T-cell (primary cell): ENCODE measurements around the gene CTNNA3. TPM values are rescaled to one million over a fixed set of nuclear protein-coding genes. Genes with fewer than 3 reads are reported as not detected.

ENCODE experiments used
- ATAC-seq, 4 experiments: fragments of 200-7000 bp in 3 of 4; fragments of 150-1000 bp in 1 of 4; cut with Tn5 transposase; replicated peaks in 1 of 4; 1 replicate in 3 of 4; 2 replicates in 1 of 4; pipeline ENCODE4 v1.10.0; 2021; ENCODE audit warnings: moderate library complexity in 3 of 4, mild to moderate bottlenecking in 2 of 4, moderate number of reproducible peaks in 1 of 4
- CTCF ChIA-PET, 2 donors: fragments of 300-600 bp; sonication (Branson Sonifier 250); formaldehyde crosslinking; loops; one replicate each; lab custom pipeline; 2022; ENCODE audit warnings: antibody characterized with exemption in 2 of 2; lab: Charles Lee
- POLR2A ChIA-PET, 2 donors: fragments of 300-600 bp; sonication (Branson Sonifier 250); formaldehyde crosslinking; loops; one replicate each; lab custom pipeline; 2022; ENCODE audit warnings: antibody characterized with exemption in 2 of 2; lab: Charles Lee
- DNase-seq, 35 experiments: peaks; one replicate each; pipeline versions ENCODE4 v3.0.0 to v3.0.0-alpha.2; 2013 to 2023
- H3K27ac ChIP-seq: one replicate; pipeline ENCODE4 v1.5.1; 2013; ENCODE audit warnings: low read length
- H3K27me3 ChIP-seq, 2 experiments: replicated peaks in 1 of 2; 1 replicate in 1 of 2; 2 replicates in 1 of 2; pipeline versions ENCODE4 v1.6.1 to v1.7.0; 2013; ENCODE audit warnings: low read length in 1 of 2, mixed read lengths in 1 of 2; ENCODE audit not compliant: control insufficient read depth in 2 of 2, insufficient read depth in 2 of 2; ENCODE audit errors: extremely low read depth in 1 of 2
- H3K36me3 ChIP-seq, 2 donors: 1 replicate in 1 of 2; 2 replicates in 1 of 2; pipeline versions ENCODE4 v1.6.1 to v1.7.0; 2013; ENCODE audit warnings: low read length in 1 of 2; ENCODE audit not compliant: control insufficient read depth in 2 of 2, insufficient read depth in 1 of 2; ENCODE audit errors: extremely low read depth in 1 of 2
- H3K4me1 ChIP-seq, 2 experiments: 1 replicate in 1 of 2; 2 replicates in 1 of 2; pipeline versions ENCODE4 v1.6.1 to v1.7.0; 2013; ENCODE audit warnings: low read length in 2 of 2, mixed read lengths in 1 of 2; ENCODE audit not compliant: insufficient read depth in 2 of 2, control insufficient read depth in 1 of 2; ENCODE audit errors: extremely low read depth in 1 of 2
- H3K4me3 ChIP-seq, 2 donors: 1 replicate in 1 of 2; 2 replicates in 1 of 2; pipeline versions ENCODE4 v1.5.1 to v1.7.0; 2013; ENCODE audit warnings: mild to moderate bottlenecking in 2 of 2, low read length in 1 of 2, moderate library complexity in 1 of 2; ENCODE audit not compliant: control insufficient read depth in 1 of 2; ENCODE audit errors: extremely low read depth in 1 of 2
- H3K9me3 ChIP-seq: 2 replicates; pipeline ENCODE4 v1.7.0; 2013
- H3K27ac Mint-ChIP-seq, 2 donors: one replicate each; pipeline ENCODE4 v1.8.0; 2020 to 2021; ENCODE audit warnings: mild to moderate bottlenecking in 2 of 2, mixed read lengths in 2 of 2
- H3K27me3 Mint-ChIP-seq, 2 donors: one replicate each; pipeline ENCODE4 v1.8.0; 2021 to 2022; ENCODE audit warnings: mixed read lengths in 2 of 2
- H3K36me3 Mint-ChIP-seq: one replicate; pipeline ENCODE4 v1.8.0; 2021; ENCODE audit warnings: mixed read lengths
- H3K4me1 Mint-ChIP-seq, 3 donors: one replicate each; pipeline ENCODE4 v1.8.0; 2020 to 2022; ENCODE audit warnings: mixed read lengths in 3 of 3, mild to moderate bottlenecking in 1 of 3
- H3K4me3 Mint-ChIP-seq, 3 donors: one replicate each; pipeline ENCODE4 v1.8.0; 2020 to 2022; ENCODE audit warnings: mild to moderate bottlenecking in 3 of 3, mixed read lengths in 3 of 3, moderate library complexity in 3 of 3
- H3K9me3 Mint-ChIP-seq, 3 donors: one replicate each; pipeline ENCODE4 v1.8.0; 2020 to 2022; ENCODE audit warnings: mixed read lengths in 3 of 3
- WGBS: methylation state at CpG from one replicate; pipeline ENCODE4 v1.1.5; 2013; ENCODE audit warnings: missing lambda C conversion rate; ENCODE audit not compliant: insufficient coverage; 5-methylcytosine and 5-hydroxymethylcytosine counted together
- total RNA-seq, 35 experiments: library from RNA in 6 of 35; stranded (reverse) in 6 of 35; fragments of 120-200 nt in 1 of 35; gene quantifications; one replicate each; pipeline versions ENCODE4 v1.2.1 to v1.2.4 and lab custom pipeline; 2013 to 2026

CTNNA3 gene
- total RNA-seq, 5 donors from 2014 or later (not counting 1 experiment from before 2014, with no cell fraction given), result 0.88 TPM; not detected in 4

DNA sequence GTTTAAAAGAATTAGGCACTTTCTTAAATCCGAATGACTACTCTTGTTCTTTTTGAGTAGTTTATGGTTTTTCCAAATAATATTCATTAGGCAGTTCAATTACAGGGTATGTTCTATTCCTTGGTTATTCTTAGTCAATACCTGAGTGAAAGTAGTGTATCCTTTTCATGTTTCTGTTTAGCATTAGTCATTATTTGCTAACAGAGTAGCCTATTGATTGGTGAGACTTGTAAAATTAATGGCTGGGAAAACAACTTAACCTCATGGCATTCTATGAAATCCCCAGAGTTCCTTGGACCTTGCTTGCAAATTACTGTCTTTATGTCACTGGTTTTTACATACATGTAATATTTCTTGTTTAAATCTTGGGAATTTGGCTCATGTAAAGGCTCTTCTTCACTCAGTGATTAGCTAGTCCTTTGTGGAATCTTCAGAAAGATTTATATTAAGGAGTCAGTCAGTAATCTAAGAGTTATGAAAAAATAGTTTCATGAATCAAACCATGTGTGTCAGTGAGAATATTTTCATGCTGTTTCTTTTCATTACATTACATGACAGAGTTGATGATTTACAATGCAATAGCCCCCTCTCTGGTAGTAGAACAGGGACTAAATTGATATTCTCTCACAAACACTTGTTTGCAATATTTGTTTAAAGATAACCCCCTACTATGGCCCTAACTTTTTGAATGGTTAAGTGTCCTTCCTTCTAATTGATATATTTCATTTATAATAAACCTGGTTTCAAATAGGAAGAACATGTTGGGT is 851.6 kb downstream of the CTNNA3 start:
- Mint-ChIP-seq H3K27ac (no peak overlapping the region), H3K36me3 (no peaks in the 10 kb centered on the region), H3K27me3 (no peaks in the 10 kb centered on the region), H3K4me3 (no peak overlapping the region), H3K9me3 (peaks cover 0 to 12% (median 4%) of the 10 kb centered on the region in 3 donors), H3K4me1 (no peaks in the 10 kb centered on the region)
- no peaks in the 10 kb centered on the region for H3K9me3 ChIP-seq
- POLR2A ChIA-PET, result no interaction called here
- no peaks in the 10 kb centered on the region for H3K36me3 ChIP-seq
- DNase-seq, result no peak
- no CpG with 5 or more reads among the region's 1 CpG for WGBS
- H3K27ac ChIP-seq, result no peak overlapping the region
- no peak overlapping the region for H3K4me3 ChIP-seq
- H3K27me3 ChIP-seq, result no peaks in the 10 kb centered on the region
- H3K4me1 ChIP-seq, result no peaks in the 10 kb centered on the region
- CTCF ChIA-PET, result no interaction called here
- ATAC-seq, result no peak

DNA sequence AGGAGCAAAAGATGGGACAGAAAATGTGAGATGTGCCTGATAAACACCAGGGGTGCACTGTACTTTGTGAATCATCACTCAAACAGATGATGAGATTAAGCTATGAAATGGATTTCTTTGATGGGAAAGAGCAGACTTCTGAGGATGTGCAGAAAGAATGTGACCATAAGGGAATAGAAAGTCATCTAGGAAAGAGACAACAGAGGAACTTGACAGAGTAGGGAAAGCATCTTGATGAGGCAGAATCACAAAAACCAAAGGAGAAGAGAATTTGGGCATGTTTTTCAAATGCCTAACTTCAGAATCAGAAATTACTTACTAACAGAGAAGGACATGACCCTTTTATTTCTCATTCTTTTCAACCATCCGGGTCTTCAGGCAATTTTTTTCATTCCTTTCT is 852.6 kb downstream of the CTNNA3 start:
- H3K4me3 ChIP-seq, result no peak overlapping the region
- no peaks in the 10 kb centered on the region for H3K4me1 ChIP-seq
- Mint-ChIP-seq H3K27ac (no peak overlapping the region), H3K36me3 (no peaks in the 10 kb centered on the region), H3K27me3 (no peaks in the 10 kb centered on the region), H3K4me1 (no peaks in the 10 kb centered on the region), H3K9me3 (peaks cover 0 to 10% (median 4%) of the 10 kb centered on the region in 3 donors), H3K4me3 (no peak overlapping the region)
- ATAC-seq (no peak), DNase-seq (no peak)
- ChIA-PET POLR2A (no interaction called here), CTCF (no interaction called here)
- H3K27ac ChIP-seq, result no peak overlapping the region
- H3K27me3 ChIP-seq, result no peaks in the 10 kb centered on the region
- H3K9me3 ChIP-seq, result no peaks in the 10 kb centered on the region
- whole genome bisulfite sequencing, result no CpG with 5 or more reads among the region's 1 CpG
- H3K36me3 ChIP-seq, result no peaks in the 10 kb centered on the region

DNA sequence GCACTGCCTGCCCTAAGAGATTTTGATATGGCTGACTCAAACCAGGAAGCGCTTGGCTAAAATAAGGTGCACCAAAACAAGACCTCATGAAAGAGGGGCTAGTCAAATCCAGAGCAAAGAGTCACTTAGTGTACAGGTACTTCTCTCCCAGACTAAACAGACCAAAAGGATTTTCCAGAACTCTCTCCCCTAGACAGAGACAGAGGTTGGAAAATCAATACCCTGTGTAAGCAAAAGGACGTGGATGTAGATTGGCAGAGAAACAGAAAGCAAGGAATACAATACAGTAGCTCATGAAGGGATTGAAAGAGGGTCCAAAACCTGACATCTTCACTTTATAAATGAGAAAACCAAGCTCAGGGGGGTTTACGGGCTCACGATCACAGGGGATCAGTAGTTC is 853.1 kb downstream of the CTNNA3 start:
- POLR2A ChIA-PET, result no interaction called here
- Mint-ChIP-seq H3K9me3 (peaks cover 0 to 10% (median 4%) of the 10 kb centered on the region in 3 donors), H3K4me3 (no peak overlapping the region), H3K4me1 (no peaks in the 10 kb centered on the region), H3K27ac (no peak overlapping the region), H3K27me3 (no peaks in the 10 kb centered on the region), H3K36me3 (no peaks in the 10 kb centered on the region)
- Histone ChIP-seq H3K27me3 (no peaks in the 10 kb centered on the region), H3K27ac (no peak overlapping the region), H3K4me1 (no peaks in the 10 kb centered on the region), H3K36me3 (no peaks in the 10 kb centered on the region), H3K9me3 (no peaks in the 10 kb centered on the region), H3K4me3 (no peak overlapping the region)
- ATAC-seq (no peak), DNase-seq (no peak)
- CTCF ChIA-PET, result no interaction called here
- 86% methylated on average over 1 of the region's 4 CpGs for WGBS

DNA sequence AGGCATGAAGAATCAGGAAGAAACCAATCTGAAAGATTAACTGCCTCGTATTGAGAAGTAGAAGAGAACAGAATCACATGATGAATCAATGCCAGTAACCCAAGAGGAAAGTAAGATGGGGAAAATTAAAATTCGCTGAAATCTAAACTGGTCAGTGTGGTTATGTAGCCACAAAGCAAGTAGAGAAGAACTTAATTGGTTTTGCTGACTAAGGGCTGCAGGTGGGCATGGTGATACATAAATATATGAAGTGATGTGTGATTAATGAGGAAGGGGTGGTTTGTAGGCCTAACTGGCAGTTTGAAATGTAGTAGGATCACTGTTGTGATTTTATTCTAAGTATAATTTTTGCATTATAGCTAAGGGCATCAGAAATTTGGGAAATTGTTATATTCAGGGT is 853.6 kb downstream of the CTNNA3 start:
- ATAC-seq, result no peak
- WGBS, result 42% methylated on average over 2 of the region's 2 CpGs

DNA sequence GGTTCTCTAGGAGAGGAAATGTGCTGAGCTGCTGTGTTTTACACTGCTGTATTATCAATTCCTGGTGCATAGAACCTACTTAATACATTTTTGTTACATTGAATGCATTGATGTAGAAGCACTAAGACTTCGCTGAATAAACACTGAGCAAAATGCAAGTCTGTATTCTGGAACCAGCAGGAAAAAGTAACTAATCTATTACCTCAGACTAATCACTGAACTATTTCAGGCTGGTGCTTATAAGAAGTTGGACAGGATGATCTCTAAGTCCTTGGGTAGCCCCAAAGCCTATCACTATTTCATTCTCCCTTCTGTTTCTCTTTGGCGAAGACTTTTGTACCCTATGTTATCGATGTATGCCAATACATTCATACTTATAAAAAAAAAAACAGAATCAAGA is 857.3 kb downstream of the CTNNA3 start:
- no peak overlapping the region for H3K4me3 Mint-ChIP-seq
- Histone ChIP-seq H3K27me3 (no peaks in the 10 kb centered on the region), H3K4me1 (no peaks in the 10 kb centered on the region), H3K9me3 (no peaks in the 10 kb centered on the region), H3K36me3 (no peaks in the 10 kb centered on the region), H3K4me3 (no peak overlapping the region), H3K27ac (no peak overlapping the region)
- H3K27ac Mint-ChIP-seq, result no peak overlapping the region
- H3K4me1 Mint-ChIP-seq, result no peaks in the 10 kb centered on the region
- CTCF ChIA-PET, result no interaction called here
- no peak for ATAC-seq
- WGBS, result no CpG with 5 or more reads among the region's 3 CpGs
- no peaks in the 10 kb centered on the region for H3K36me3 Mint-ChIP-seq
- H3K9me3 Mint-ChIP-seq, result peaks cover 0 to 12% (median 2%) of the 10 kb centered on the region in 3 donors
- no peaks in the 10 kb centered on the region for H3K27me3 Mint-ChIP-seq
- no peak for DNase-seq
- POLR2A ChIA-PET, result no interaction called here

More for the DNA sequence above, 853.6 kb downstream of the CTNNA3 start:
- H3K4me1 ChIP-seq, result no peaks in the 10 kb centered on the region
- no peak for DNase-seq
- no peaks in the 10 kb centered on the region for H3K9me3 ChIP-seq
- no peaks in the 10 kb centered on the region for H3K27me3 Mint-ChIP-seq
- H3K36me3 Mint-ChIP-seq, result no peaks in the 10 kb centered on the region
- no peaks in the 10 kb centered on the region for H3K4me1 Mint-ChIP-seq
- ChIA-PET POLR2A (no interaction called here), CTCF (no interaction called here)
- no peak overlapping the region for H3K4me3 ChIP-seq
- no peaks in the 10 kb centered on the region for H3K36me3 ChIP-seq
- H3K27me3 ChIP-seq, result no peaks in the 10 kb centered on the region
- H3K27ac ChIP-seq, result no peak overlapping the region
- H3K4me3 Mint-ChIP-seq, result no peak overlapping the region
- H3K27ac Mint-ChIP-seq, result no peak overlapping the region
- H3K9me3 Mint-ChIP-seq, result peaks cover 0 to 10% (median 4%) of the 10 kb centered on the region in 3 donors

DNA sequence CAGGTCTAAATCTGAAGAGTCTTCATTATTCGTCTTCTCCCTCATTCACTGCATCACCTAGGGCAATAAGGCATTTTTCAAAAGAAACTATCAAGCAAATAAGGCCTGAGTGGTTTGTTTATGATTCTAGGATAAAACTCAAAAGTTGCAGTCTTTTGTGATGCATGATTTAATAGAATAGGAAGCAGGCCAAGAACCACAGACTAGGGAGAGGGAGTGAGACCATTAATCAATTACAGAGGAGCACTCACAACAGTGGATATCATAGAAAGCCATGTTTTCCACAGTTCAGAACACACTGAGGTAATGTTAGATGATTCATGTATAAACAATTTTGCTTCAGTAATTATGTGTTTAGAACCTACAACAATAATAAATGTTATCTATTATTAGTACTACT is 858.0 kb downstream of the CTNNA3 start:
- Mint-ChIP-seq H3K27me3 (no peaks in the 10 kb centered on the region), H3K9me3 (peaks cover 0 to 7% (median 2%) of the 10 kb centered on the region in 3 donors), H3K27ac (no peak overlapping the region), H3K4me3 (no peak overlapping the region), H3K36me3 (no peaks in the 10 kb centered on the region), H3K4me1 (no peaks in the 10 kb centered on the region)
- Histone ChIP-seq H3K4me3 (no peak overlapping the region), H3K27me3 (no peaks in the 10 kb centered on the region), H3K4me1 (no peaks in the 10 kb centered on the region), H3K9me3 (no peaks in the 10 kb centered on the region), H3K27ac (no peak overlapping the region), H3K36me3 (no peaks in the 10 kb centered on the region)
- ChIA-PET POLR2A (no interaction called here), CTCF (no interaction called here)
- no CpG with 5 or more reads among the region's 1 CpG for WGBS
- DNase-seq (no peak), ATAC-seq (no peak)
